Measurements from ENCODE around the gene KYNU.

Gene KYNU

GRCh38 chr2:142973160-142973821, 95.8 kb downstream of the KYNU start:
- DNase-seq: no peak

DNA sequence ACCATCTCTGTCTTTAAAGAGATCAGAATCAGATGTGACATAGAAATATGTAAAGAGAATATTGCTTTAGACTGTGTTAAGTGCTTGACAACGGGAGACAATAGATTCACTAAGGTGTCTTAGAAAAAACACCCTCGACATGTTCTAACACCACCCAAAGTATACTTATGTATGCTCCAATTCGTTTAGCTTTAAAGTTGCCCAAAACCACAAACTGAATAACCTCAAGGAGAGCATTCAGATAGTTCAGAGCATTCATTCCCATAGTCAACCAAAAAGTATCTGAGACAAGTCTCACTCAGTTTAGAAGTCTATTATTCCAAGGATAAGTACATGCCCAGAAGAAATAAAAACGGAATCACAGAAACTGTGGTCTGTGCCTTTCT, 96.4 kb downstream of the KYNU start:
- DNase-seq: no peak

- no peak for DNase-seq
Observed at GRCh38 chr2:142974288-142975024, 97.0 kb downstream of the KYNU start.

- no peak for DNase-seq
Observed at GRCh38 chr2:142975239-142975638, 97.8 kb downstream of the KYNU start.

- DNase-seq: no peak
Observed at GRCh38 chr2:142980246-142981068, 103.0 kb downstream of the KYNU start.

DNA sequence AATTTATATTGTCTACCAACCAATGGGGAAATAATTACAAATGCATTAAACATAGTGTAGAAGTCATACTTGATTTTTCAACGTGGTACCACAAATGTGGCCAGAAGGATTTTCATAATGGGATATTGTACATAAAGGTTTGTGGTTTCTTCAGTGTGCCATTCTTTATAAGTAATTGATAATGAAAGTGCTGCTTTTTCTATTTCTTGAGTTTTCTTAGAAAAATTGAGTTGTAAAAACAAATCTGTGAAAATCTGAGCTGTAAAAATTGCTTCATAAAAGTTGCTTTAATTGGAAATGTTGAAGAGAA, 103.6 kb downstream of the KYNU start:
- no peak for DNase-seq

DNA sequence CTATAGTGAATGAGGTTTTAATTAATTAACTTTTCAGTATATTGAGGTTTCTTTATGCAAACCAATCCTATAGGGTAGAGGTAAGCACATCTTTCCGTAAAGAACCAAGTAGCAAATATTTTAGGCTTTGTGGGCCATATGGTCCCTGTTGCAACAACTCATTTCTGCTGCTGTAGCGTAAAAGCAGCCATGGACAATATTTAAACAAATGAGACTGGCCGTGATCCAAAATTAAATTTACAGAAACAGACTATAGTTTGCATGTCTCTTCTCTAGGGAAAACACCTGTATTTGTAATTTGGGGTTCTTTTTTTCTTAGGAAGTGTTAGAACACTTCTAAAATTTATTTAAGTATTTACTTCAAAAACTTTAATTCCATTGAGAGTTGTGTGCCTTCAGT, 104.3 kb downstream of the KYNU start:
- DNase-seq: no peak

- DNase-seq: no peak
Observed at GRCh38 chr2:142983174-142983573, 105.7 kb downstream of the KYNU start.

DNA sequence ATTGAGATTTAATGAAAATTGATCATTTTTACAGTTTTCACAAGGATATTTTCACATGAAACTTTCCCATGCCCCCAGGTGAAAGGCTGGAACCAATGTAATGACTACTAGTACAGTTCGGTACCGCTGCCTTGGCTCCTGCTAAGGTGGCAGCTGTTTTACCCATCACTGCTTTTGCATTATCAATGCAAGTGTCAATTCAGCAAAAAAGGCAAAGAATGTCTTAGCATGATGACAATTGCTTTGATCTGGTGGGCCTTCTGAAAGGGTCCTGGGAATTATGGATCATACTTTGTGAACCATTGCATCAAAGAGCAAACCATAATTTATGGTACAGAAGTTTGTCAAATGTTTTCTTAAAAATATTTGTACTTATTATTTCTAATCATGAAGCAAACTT, 107.2 kb downstream of the KYNU start:
- no peak for DNase-seq

- no peak for DNase-seq
Observed at GRCh38 chr2:142987044-142987443, 109.6 kb downstream of the KYNU start.

DNA sequence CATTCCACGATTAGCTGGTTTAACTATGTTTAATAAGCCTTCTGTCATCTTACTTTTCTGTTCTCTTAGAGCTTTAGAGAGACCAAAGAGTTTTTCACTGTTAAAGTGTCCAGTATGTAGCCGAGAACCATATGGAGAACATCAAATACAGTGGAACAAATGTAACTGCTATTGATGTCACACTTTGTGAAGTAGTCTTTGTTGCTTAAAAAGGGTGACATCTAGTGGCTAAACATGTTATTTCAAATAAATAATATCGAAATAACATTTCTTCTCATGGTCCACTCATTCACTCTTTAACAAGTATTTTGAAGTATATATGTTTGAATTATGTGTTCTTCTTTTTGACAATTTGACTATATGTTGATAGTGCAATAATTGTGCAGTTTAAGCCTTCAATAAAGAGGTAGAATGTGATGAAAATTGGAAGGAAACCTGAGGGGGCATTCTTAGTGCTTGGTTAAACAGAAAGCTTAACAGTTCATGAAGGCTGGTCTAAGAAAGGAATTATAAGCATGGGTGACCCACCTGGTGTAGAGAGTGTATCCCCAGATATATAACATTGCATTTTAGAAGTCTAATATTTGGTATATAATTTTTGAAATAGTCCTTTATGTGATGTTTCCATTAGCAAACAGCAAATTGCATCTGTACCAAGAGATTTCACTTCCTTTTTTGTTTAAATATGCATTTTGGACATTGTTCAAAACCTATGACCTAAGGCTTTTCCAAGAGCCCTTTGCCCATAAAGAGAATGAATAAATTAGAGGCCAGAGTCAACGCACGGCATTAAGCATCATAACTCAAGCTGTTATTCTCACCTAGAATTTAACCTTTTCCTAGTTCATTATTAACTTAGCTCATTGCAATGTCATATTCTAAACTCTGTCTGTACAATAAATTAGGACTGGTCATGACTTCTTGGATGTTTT, 112.1 kb downstream of the KYNU start:
- no peak for DNase-seq

- no peak for DNase-seq
Observed at GRCh38 chr2:142991295-142991694, 113.8 kb downstream of the KYNU start.

GRCh38 chr2:142992840-142993239, 115.4 kb downstream of the KYNU start:
- DNase-seq: no peak

DNA sequence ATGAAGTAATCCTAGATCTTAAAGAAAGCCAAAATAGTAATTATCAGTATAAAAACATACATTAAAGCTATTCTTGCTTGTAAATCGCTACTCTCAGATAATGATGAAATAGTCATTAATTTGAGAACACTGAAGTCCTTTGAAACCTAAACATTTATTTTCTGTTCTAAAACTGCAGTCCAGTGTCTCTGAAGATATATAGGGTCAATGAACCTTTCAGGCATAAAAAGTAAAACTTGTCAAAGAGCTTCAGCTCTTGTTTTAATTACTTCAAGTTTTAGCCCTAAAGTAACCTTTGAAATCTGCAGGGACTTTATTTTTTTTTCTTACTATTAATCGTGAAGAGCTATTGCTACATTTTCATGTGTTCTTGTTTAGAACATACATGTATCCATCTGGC, 116.3 kb downstream of the KYNU start:
- no peak for DNase-seq

DNA sequence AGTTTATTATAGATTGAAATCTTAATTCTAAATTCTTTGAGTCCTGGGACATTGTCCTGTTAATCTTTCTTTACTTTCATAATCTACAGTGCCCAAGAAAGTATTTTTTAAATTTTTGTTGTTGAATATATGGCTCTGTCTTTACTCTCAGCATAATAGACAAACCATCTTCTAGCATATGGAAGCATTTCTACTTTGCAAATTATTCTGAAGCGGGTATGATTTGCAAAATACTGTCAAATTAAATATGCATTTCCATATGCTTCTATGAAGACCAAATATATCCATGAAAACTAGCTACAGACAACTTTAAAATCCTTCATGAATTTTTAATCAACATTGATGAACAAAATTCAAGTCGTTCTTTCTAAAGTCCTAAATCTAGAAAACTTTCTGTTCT, 117.2 kb downstream of the KYNU start:
- no peak for DNase-seq

- DNase-seq: no peak
Observed at GRCh38 chr2:142997231-142997630, 119.8 kb downstream of the KYNU start.

DNA sequence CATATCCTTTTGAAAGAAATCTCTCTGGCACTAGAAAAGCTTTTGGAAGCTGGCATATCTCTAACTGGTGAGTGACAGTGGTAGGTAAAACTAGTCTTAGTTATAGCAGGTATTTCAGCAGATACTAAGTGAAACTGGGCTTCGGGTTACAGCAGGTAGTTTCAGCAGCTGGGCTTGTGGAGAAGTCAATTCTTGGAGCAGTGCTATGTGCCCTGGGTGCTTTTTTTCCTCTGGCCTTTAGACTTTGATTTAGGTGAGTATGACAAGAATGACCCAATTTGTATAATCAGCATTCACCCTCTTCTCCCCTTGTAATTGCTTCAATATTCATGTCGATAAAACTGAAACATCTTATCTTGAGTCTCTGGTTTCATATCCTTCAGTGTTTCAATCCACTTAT, 123.1 kb downstream of the KYNU start:
- DNase-seq: no peak

GRCh38 chr2:143001501-143001900, 124.0 kb downstream of the KYNU start:
- DNase-seq: no peak

DNA sequence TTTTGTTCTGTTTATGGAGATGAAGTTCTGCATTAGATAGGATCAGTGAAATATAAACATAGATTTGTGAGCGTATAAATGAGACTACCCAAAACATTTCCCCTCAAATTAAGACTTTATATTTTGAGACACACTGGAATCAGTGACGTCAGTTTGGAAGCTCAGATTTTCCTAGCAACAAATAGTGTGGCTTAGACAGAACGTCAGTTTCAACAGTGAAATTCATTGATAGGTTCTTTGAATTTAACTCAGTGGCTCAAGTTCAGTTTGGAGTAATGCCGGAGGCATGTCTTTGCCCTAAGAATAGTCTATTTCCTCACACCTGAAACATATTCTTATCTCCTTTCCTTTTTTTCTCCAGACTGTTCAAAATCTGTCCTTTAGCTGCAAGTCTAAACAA, 138.2 kb downstream of the KYNU start:
- no peak for DNase-seq

DNA sequence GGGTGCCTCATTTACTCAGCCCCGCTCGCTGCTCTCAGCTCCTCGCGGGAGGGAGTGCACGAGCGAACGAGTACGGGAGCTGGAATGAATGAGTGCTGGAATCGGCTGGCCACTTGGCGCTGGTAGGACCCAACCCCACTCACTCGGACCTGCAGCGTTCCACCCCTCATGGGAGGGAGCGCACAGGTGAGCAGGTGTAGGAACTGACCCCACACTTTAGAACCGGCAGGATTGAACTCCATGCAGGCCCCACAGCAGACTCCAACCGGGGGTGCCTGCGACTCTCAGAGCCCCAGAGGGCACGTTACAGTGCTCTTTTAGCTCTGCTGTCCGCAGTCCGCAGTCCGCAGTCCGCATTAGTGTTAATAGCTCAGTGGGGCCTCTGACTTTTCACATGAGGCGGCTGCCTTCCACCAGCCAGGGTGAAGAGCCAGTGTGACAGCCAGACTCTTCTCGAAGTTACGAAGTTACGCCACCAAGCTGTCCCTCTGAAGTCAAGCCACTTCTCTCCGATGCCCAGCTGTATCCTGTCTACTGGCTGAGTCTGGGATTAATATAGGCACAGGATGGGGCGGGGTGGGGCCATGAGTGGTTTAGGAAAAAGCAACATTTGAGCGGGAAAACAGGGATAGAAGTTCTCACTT, 149.1 kb downstream of the KYNU start:
- DNase-seq: no peak

DNA sequence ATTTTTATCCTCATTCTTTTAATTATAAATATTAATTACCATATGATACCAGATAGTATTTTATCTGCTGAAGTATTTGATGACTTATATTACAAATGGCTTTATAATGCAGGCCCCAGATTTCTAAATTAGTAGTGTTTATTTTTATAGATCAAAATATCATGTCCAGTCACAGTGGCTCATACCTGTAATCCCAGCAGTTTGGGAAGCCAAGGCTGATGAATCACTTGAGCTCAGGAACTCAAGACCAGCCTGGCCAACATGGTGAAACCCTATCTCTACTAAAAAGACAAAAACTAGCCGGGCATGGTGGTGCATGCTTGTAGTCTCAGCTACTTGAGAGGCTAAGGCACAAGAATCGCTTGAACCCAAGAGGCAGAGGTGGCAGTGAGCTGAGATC, 151.7 kb downstream of the KYNU start:
- no peak for DNase-seq

DNA sequence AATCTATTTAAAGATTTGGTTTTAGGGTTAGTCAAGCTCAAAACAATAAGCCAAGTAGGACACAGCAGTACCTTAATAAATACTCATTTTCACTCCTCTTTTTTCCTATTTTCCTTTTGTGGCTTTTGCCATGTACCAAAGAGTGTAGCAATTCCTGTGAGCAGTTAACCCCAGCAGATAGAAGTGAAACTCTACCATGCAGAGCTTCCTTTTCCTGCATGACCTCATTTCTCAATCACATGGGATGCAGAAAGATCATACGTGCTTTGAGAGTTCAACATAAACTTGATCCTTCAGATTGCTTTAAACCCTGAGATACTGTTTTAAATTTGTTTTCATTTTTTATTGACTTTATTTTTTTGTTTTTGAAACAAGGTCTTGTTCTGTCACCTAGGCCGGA, 152.7 kb downstream of the KYNU start:
- DNase-seq: no peak

All from activated CD8-positive, alpha-beta memory T cell treated with anti-CD3 and anti-CD28 coated beads, Interleukin-2, amount 50 U/mL, for 4 hours (primary cell).